K562 (cell line): ENCODE results near the gene LZTR1. TPM values are rescaled to one million over a fixed set of nuclear protein-coding genes. Genes with fewer than 3 reads are reported as not detected.
A peak's percentile ranks its signal among the peaks of the same experiment; 100 is the strongest.

Source experiments
- CEBPG ChIP-seq, 3 experiments: fragments of 200-800 bp in 1 of 3; sonication (Bioruptor generic) in 1 of 3; sonication (generic) in 1 of 3; formaldehyde crosslinking in 1 of 3; IDR thresholded peaks in 2 of 3; conservative IDR thresholded peaks in 1 of 3; 2 replicates each; pipeline versions ENCODE4 v1.6.1 to v1.8.0; 2016 to 2022; ENCODE audit warnings: missing compliant biosample characterization in 2 of 3, missing genetic modification characterization in 2 of 3, mild to moderate bottlenecking in 1 of 3, missing genetic modification reagents in 1 of 3
- KHSRP ChIP-seq: fragments of 450-650 bp; IDR thresholded peaks from 2 replicates; pipeline ENCODE4 v1.6.1; 2017
- KLF10 ChIP-seq: fragments of 250-450 bp; sonication (Bioruptor Pico); IDR thresholded peaks from 2 replicates; pipeline ENCODE4 v1.6.1; 2021; ENCODE audit warnings: matching md5 sums
- PHF21A ChIP-seq: fragments of 450-650 bp; IDR thresholded peaks from 2 replicates; pipeline ENCODE4 v1.6.1; 2017; ENCODE audit warnings: low read depth, borderline replicate concordance
- SAFB ChIP-seq: fragments of 200-400 bp; formaldehyde crosslinking; IDR thresholded peaks from 2 replicates; pipeline ENCODE4 v1.6.1; 2017; ENCODE audit warnings: low read depth, low read length, borderline replicate concordance
- SMAD3 ChIP-seq: fragments of 450-650 bp; formaldehyde crosslinking; conservative IDR thresholded peaks from 2 replicates; pipeline ENCODE4 v1.4.0; 2020; ENCODE audit warnings: mild to moderate bottlenecking
- ZNF121 ChIP-seq: sonication (generic); formaldehyde crosslinking; conservative IDR thresholded peaks from 2 replicates; pipeline ENCODE4 v1.8.0; 2022; ENCODE audit warnings: missing genetic modification reagents
- ZNF23 ChIP-seq: fragments of 250-450 bp; sonication (Bioruptor Pico); IDR thresholded peaks from 2 replicates; pipeline ENCODE4 v1.4.0; 2020; ENCODE audit warnings: mild to moderate bottlenecking
- ZNF311 ChIP-seq: fragments of 250-450 bp; sonication (Bioruptor Pico); IDR thresholded peaks from 2 replicates; pipeline ENCODE4 v1.4.0; 2020; ENCODE audit warnings: mild to moderate bottlenecking, moderate library complexity
- polyA plus RNA-seq, 8 experiments: library from polyadenylated mRNA; depleted of rRNA in 4 of 8; stranded (reverse) in 5 of 8; unstranded in 3 of 8; fragments of >200 nt; fragmentation: Nextera tagmentation in 2 of 8; fragmentation: Illumina TruSeq in 1 of 8; extraction: Ambion mirVana in 2 of 8; extraction: Trizol in 1 of 8; gene quantifications; 2 replicates each; pipeline versions ENCODE4 v1.2.1 to v1.2.3, GENCODE V29; 2011 to 2014; ENCODE audit warnings: inconsistent platforms in 1 of 8, missing spikeins in 1 of 8
- total RNA-seq, 7 experiments: library from RNA; depleted of rRNA in 6 of 7; stranded (reverse); fragments of >200 nt in 6 of 7; fragmentation: Illumina TruSeq in 2 of 7; extraction: Trizol in 2 of 7; gene quantifications; 2 replicates each; pipeline versions ENCODE4 v1.2.1 to v1.2.3, GENCODE V29; 2011 to 2021; ENCODE audit warnings: low replicate concordance in 1 of 7
- TF ChIP-seq, protein P1 (sequence below): fragments of 450-650 bp; IDR thresholded peaks from 2 replicates; pipeline ENCODE4 v1.6.1; 2016; ENCODE audit warnings: mild to moderate bottlenecking, moderate library complexity
- TF ChIP-seq, protein P2 (sequence below): fragments of 450-650 bp; formaldehyde crosslinking; IDR thresholded peaks from 2 replicates; pipeline ENCODE4 v1.4.0; 2020; ENCODE audit warnings: mild to moderate bottlenecking, moderate library complexity
- TF ChIP-seq, protein P3 (sequence below): fragments of 250-450 bp; sonication (Bioruptor Pico); IDR thresholded peaks from 2 replicates; pipeline ENCODE4 v1.9.0; 2021; ENCODE audit warnings: mild to moderate bottlenecking, inconsistent platforms

LZTR1 gene
- total and polyA plus RNA-seq, 9 of the 15 experiments (the other 6 are each of a cell fraction or from before 2014, with no cell fraction given): 2.2 to 135 (median 63.0) TPM

DNA sequence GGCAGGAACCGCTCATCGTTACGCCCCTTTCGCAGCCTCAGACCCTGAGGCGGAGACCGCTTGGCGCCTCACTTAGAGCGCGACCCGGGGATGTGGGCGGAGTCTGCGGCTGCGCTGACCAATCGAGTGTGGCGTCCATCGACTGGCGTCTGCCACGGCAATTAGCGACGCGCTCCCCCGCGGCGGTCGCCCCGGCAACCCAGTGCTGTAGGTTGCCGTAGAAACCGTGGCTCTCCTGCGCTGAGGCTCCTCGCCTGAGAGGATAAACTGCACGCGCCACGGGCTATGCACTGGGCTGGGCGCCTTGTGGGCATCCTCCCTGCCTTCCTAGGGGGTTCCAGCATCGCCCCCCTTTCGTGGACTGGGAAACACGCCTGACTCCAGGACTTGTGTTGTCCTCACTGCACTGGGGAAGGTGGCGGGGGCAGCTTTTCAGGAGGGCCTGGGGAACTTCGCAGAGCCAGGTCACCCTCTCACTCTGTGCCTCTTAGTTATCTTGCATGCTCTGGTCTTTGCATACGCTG, 32.2 kb downstream of the LZTR1 start (continued):
- TF ChIP-seq, protein P1, sequence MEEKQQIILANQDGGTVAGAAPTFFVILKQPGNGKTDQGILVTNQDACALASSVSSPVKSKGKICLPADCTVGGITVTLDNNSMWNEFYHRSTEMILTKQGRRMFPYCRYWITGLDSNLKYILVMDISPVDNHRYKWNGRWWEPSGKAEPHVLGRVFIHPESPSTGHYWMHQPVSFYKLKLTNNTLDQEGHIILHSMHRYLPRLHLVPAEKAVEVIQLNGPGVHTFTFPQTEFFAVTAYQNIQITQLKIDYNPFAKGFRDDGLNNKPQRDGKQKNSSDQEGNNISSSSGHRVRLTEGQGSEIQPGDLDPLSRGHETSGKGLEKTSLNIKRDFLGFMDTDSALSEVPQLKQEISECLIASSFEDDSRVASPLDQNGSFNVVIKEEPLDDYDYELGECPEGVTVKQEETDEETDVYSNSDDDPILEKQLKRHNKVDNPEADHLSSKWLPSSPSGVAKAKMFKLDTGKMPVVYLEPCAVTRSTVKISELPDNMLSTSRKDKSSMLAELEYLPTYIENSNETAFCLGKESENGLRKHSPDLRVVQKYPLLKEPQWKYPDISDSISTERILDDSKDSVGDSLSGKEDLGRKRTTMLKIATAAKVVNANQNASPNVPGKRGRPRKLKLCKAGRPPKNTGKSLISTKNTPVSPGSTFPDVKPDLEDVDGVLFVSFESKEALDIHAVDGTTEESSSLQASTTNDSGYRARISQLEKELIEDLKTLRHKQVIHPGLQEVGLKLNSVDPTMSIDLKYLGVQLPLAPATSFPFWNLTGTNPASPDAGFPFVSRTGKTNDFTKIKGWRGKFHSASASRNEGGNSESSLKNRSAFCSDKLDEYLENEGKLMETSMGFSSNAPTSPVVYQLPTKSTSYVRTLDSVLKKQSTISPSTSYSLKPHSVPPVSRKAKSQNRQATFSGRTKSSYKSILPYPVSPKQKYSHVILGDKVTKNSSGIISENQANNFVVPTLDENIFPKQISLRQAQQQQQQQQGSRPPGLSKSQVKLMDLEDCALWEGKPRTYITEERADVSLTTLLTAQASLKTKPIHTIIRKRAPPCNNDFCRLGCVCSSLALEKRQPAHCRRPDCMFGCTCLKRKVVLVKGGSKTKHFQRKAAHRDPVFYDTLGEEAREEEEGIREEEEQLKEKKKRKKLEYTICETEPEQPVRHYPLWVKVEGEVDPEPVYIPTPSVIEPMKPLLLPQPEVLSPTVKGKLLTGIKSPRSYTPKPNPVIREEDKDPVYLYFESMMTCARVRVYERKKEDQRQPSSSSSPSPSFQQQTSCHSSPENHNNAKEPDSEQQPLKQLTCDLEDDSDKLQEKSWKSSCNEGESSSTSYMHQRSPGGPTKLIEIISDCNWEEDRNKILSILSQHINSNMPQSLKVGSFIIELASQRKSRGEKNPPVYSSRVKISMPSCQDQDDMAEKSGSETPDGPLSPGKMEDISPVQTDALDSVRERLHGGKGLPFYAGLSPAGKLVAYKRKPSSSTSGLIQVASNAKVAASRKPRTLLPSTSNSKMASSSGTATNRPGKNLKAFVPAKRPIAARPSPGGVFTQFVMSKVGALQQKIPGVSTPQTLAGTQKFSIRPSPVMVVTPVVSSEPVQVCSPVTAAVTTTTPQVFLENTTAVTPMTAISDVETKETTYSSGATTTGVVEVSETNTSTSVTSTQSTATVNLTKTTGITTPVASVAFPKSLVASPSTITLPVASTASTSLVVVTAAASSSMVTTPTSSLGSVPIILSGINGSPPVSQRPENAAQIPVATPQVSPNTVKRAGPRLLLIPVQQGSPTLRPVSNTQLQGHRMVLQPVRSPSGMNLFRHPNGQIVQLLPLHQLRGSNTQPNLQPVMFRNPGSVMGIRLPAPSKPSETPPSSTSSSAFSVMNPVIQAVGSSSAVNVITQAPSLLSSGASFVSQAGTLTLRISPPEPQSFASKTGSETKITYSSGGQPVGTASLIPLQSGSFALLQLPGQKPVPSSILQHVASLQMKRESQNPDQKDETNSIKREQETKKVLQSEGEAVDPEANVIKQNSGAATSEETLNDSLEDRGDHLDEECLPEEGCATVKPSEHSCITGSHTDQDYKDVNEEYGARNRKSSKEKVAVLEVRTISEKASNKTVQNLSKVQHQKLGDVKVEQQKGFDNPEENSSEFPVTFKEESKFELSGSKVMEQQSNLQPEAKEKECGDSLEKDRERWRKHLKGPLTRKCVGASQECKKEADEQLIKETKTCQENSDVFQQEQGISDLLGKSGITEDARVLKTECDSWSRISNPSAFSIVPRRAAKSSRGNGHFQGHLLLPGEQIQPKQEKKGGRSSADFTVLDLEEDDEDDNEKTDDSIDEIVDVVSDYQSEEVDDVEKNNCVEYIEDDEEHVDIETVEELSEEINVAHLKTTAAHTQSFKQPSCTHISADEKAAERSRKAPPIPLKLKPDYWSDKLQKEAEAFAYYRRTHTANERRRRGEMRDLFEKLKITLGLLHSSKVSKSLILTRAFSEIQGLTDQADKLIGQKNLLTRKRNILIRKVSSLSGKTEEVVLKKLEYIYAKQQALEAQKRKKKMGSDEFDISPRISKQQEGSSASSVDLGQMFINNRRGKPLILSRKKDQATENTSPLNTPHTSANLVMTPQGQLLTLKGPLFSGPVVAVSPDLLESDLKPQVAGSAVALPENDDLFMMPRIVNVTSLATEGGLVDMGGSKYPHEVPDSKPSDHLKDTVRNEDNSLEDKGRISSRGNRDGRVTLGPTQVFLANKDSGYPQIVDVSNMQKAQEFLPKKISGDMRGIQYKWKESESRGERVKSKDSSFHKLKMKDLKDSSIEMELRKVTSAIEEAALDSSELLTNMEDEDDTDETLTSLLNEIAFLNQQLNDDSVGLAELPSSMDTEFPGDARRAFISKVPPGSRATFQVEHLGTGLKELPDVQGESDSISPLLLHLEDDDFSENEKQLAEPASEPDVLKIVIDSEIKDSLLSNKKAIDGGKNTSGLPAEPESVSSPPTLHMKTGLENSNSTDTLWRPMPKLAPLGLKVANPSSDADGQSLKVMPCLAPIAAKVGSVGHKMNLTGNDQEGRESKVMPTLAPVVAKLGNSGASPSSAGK: no peak
- TF ChIP-seq SMAD3 (no peak; the same call in 1 of the 2 replicates), CEBPG (CRISPR knock-in tag; IDR thresholded peaks at IDR 0.05) (no peak), CEBPG (tag; conservative IDR thresholded peaks at IDR 0.05 in 1 of 2, IDR thresholded peaks at IDR 0.05 in 1 of 2) (no peak), ZNF121 (CRISPR knock-in tag) (no peak), SAFB (peak; percentile 59; the same call in 1 of the 2 replicates), KHSRP (no peak), KLF10 (CRISPR knock-in tag) (no peak), ZNF311 (CRISPR knock-in tag) (no peak), PHF21A (no peak), ZNF23 (CRISPR knock-in tag) (no peak)
- TF ChIP-seq, protein P2, sequence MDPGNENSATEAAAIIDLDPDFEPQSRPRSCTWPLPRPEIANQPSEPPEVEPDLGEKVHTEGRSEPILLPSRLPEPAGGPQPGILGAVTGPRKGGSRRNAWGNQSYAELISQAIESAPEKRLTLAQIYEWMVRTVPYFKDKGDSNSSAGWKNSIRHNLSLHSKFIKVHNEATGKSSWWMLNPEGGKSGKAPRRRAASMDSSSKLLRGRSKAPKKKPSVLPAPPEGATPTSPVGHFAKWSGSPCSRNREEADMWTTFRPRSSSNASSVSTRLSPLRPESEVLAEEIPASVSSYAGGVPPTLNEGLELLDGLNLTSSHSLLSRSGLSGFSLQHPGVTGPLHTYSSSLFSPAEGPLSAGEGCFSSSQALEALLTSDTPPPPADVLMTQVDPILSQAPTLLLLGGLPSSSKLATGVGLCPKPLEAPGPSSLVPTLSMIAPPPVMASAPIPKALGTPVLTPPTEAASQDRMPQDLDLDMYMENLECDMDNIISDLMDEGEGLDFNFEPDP (CRISPR knock-in tag): peak; percentile 92; the same call in 1 of the 2 replicates
- TF ChIP-seq, protein P3, sequence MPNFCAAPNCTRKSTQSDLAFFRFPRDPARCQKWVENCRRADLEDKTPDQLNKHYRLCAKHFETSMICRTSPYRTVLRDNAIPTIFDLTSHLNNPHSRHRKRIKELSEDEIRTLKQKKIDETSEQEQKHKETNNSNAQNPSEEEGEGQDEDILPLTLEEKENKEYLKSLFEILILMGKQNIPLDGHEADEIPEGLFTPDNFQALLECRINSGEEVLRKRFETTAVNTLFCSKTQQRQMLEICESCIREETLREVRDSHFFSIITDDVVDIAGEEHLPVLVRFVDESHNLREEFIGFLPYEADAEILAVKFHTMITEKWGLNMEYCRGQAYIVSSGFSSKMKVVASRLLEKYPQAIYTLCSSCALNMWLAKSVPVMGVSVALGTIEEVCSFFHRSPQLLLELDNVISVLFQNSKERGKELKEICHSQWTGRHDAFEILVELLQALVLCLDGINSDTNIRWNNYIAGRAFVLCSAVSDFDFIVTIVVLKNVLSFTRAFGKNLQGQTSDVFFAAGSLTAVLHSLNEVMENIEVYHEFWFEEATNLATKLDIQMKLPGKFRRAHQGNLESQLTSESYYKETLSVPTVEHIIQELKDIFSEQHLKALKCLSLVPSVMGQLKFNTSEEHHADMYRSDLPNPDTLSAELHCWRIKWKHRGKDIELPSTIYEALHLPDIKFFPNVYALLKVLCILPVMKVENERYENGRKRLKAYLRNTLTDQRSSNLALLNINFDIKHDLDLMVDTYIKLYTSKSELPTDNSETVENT (CRISPR knock-in tag): no peak; the same call in 1 of the 2 replicates
